SK-N-MC (cell line): ENCODE measurements around the gene TSPAN19.

Source experiments
- DNase-seq: peaks from one replicate; pipeline ENCODE4 v3.0.0-alpha.2; 2011; ENCODE audit warnings: low read depth, low spot score
- H3K27ac ChIP-seq: fragments of 200-600 bp; sonication (generic); 2 replicates; pipeline ENCODE4 v1.5.1; 2016; ENCODE audit warnings: mixed run types
- H3K36me3 ChIP-seq: fragments of 200-600 bp; sonication (generic); 2 replicates; pipeline ENCODE4 v1.6.1; 2017; ENCODE audit warnings: antibody characterized with exemption, low read length, mixed read lengths; ENCODE audit not compliant: insufficient read depth
- H3K4me3 ChIP-seq: fragments of 200-600 bp; sonication (generic); 2 replicates; pipeline ENCODE4 v1.5.1; 2016
- H3K9ac ChIP-seq: fragments of 200-600 bp; sonication (generic); 2 replicates; pipeline ENCODE4 v1.8.0; 2017; ENCODE audit warnings: mixed run types, mixed read lengths; ENCODE audit not compliant: insufficient read length
- H3K9me3 ChIP-seq: fragments of 200-600 bp; sonication (generic); 2 replicates; pipeline ENCODE4 v1.6.1; 2017; ENCODE audit warnings: low read depth, mild to moderate bottlenecking, antibody characterized with exemption, low read length, moderate library complexity, mixed read lengths
- EZH2 ChIP-seq: fragments of 200-600 bp; sonication (generic); IDR thresholded peaks from one replicate; pipeline ENCODE4 v1.6.1; 2017; ENCODE audit warnings: antibody characterized with exemption
- FOXP2 ChIP-seq: optimal IDR thresholded peaks from 2 replicates; pipeline ENCODE3; 2011; ENCODE audit warnings: mild to moderate bottlenecking, moderate library complexity; ENCODE audit not compliant: insufficient read depth; ENCODE audit errors: extremely low read length, control extremely low read depth
- POLR2AphosphoS5 ChIP-seq: IDR thresholded peaks from 2 replicates; pipeline ENCODE4 v1.6.1; 2012; ENCODE audit warnings: mild to moderate bottlenecking, low read depth, low read length, borderline replicate concordance

TSPAN19 gene

DNA sequence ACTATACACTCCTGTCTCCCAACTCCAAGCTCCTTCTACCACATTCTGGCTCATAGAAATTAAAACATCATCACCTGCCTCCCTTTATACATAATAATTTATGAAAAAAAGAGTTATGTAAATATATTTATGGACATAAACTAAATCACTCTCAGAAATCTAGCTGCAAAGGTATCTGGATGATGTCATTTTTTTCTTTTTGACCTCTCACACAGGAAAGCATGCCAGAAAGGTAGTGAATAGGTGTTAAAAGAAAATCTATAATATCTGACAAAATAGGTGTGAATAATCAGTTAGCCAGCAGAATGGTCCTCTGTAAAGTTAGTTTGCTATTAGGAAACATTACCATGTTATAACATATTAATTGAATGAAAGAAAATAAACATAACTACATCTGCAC lies 7.8 kb upstream of the TSPAN19 start:
- Histone ChIP-seq H3K27ac (no peak overlapping the region), H3K36me3 (no peaks in the 10 kb centered on the region), H3K4me3 (no peak overlapping the region), H3K9me3 (no peaks in the 10 kb centered on the region), H3K9ac (no peak overlapping the region)
- DNase-seq: no peak
- TF ChIP-seq EZH2 (no peak), FOXP2 (no peak), POLR2AphosphoS5 (no peak)

GRCh38 chr12:85041395-85041794 lies 5.3 kb upstream of the TSPAN19 start:
- Histone ChIP-seq H3K36me3 (no peaks in the 10 kb centered on the region), H3K27ac (no peak overlapping the region), H3K4me3 (no peak overlapping the region), H3K9me3 (no peaks in the 10 kb centered on the region), H3K9ac (no peak overlapping the region)
- DNase-seq: no peak
- no peak for TF ChIP-seq EZH2
- TF ChIP-seq POLR2AphosphoS5: no peak
- no peak for TF ChIP-seq FOXP2

DNA sequence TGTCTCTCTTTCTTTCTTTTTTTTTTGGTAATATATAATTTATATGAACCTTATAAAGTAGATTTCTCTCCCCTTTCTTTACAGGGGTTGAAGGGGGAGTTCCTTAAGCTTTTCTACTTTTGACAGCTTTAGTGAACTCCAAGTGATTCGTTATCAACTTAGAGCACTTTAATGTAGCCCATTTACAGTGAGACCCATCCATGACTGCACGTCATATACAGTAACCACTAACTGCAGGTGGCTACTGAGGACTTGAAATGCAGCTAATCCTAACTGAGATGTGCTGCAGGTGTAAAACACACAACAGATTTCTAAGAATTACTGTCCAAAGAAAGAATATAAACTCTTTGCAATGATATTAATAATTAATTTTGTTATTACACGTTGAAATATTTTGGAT lies 656 bp upstream of the TSPAN19 start:
- Histone ChIP-seq H3K27ac (no peak overlapping the region), H3K9ac (no peak overlapping the region), H3K4me3 (peak overlapping the region; percentile 81), H3K9me3 (no peaks in the 10 kb centered on the region), H3K36me3 (no peaks in the 10 kb centered on the region)
- no peak for DNase-seq
- TF ChIP-seq FOXP2 (no peak), POLR2AphosphoS5 (no peak), EZH2 (no peak)

- Histone ChIP-seq H3K27ac (no peak overlapping the region), H3K36me3 (no peaks in the 10 kb centered on the region), H3K9me3 (no peaks in the 10 kb centered on the region), H3K9ac (no peak overlapping the region), H3K4me3 (no peak overlapping the region)
- TF ChIP-seq EZH2: no peak
- TF ChIP-seq POLR2AphosphoS5: no peak
- no peak for TF ChIP-seq FOXP2
- peak; percentile 35 for DNase-seq
These were observed 6.6 kb downstream of the TSPAN19 start for GRCh38 chr12:85029456-85029855.

GRCh38 chr12:85018098-85018497 lies 18.0 kb downstream of the TSPAN19 start:
- Histone ChIP-seq H3K27ac (no peak overlapping the region), H3K9ac (no peak overlapping the region), H3K4me3 (no peak overlapping the region), H3K36me3 (no peaks in the 10 kb centered on the region), H3K9me3 (no peaks in the 10 kb centered on the region)
- TF ChIP-seq FOXP2: no peak
- TF ChIP-seq POLR2AphosphoS5: no peak
- TF ChIP-seq EZH2: no peak
- no peak for DNase-seq

DNA sequence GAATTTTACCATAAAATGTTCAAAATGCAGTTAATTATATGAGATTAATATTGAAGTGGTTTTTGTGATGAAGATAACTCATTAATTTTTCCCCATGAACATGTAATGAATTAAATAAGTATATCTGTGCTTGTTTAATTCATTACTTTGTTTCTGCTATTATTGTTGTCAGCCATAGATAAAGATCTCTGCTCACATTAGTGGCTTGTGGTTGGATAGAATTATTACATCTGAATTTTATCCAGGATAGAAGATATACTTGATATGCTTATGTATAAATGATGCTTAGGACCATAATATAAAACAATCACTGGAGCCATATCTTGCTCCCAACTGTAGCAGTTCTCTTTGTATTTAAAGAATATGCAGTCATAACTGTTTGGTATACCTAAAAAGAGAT lies 18.5 kb downstream of the TSPAN19 start:
- Histone ChIP-seq H3K9me3 (no peaks in the 10 kb centered on the region), H3K36me3 (no peaks in the 10 kb centered on the region), H3K4me3 (no peak overlapping the region), H3K9ac (no peak overlapping the region), H3K27ac (no peak overlapping the region)
- TF ChIP-seq POLR2AphosphoS5: no peak
- no peak for DNase-seq

DNA sequence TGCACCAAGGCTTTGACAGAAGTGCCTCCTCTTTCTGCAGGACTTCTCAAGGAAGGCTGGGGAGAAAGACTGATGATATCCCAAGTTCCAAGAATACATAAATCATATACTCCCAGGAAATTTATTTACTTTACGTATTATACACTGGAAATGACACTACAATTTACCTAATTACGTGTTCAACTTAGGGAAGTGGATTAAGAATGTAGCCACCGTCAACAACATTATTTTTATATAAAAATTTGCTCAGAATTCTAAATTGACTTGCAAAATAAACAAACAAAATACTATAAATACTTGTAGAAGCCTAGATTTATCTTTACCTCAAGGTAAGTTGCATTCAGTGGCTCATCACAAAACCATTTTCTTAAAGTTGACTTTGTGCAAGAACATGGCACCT lies 18.9 kb downstream of the TSPAN19 start:
- Histone ChIP-seq H3K9ac (no peak overlapping the region), H3K4me3 (no peak overlapping the region), H3K27ac (no peak overlapping the region), H3K36me3 (no peaks in the 10 kb centered on the region), H3K9me3 (no peaks in the 10 kb centered on the region)
- DNase-seq: no peak
- TF ChIP-seq POLR2AphosphoS5: no peak
- no peak for TF ChIP-seq FOXP2
- no peak for TF ChIP-seq EZH2

DNA sequence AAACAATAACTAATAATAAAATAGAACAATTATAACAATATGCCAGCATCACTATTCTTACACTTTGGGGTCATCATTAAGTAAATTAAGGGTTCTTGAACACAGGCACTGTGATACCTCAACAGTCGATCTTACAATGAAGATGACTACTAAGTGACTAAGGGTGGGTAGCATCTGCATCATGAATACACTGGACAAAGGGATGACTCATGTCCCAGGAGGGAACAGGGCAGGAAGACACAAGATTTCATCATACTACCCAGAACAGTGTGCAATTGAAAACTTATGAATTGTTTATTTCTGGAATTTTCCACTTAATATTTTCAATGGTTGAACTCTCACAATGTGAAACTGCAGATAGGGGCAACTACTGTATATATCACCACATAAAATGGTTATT lies 19.7 kb downstream of the TSPAN19 start:
- no peaks in the 10 kb centered on the region for H3K9me3 ChIP-seq
- H3K9ac ChIP-seq: no peak overlapping the region
- no peak for DNase-seq
- no peak overlapping the region for H3K27ac ChIP-seq
- no peak overlapping the region for H3K4me3 ChIP-seq
- H3K36me3 ChIP-seq: no peaks in the 10 kb centered on the region
- TF ChIP-seq POLR2AphosphoS5 (no peak), EZH2 (no peak), FOXP2 (no peak)

GRCh38 chr12:85007836-85008235 lies 28.2 kb downstream of the TSPAN19 start:
- Histone ChIP-seq H3K9ac (no peak overlapping the region), H3K9me3 (no peaks in the 10 kb centered on the region), H3K36me3 (no peaks in the 10 kb centered on the region), H3K27ac (no peak overlapping the region), H3K4me3 (no peak overlapping the region)
- DNase-seq: no peak
- TF ChIP-seq EZH2 (no peak), FOXP2 (no peak), POLR2AphosphoS5 (no peak)

- Histone ChIP-seq H3K9me3 (no peaks in the 10 kb centered on the region), H3K36me3 (no peaks in the 10 kb centered on the region), H3K27ac (no peak overlapping the region), H3K4me3 (no peak overlapping the region), H3K9ac (no peak overlapping the region)
- TF ChIP-seq POLR2AphosphoS5 (no peak), FOXP2 (no peak), EZH2 (no peak)
- DNase-seq: no peak
These were observed 29.9 kb downstream of the TSPAN19 start for GRCh38 chr12:85006206-85006605.
